Measurements from ENCODE around the gene CPE.

- no peak for TF ChIP-seq CTCF (IDR thresholded peaks at IDR 0.05; ENCODE audit: extremely low read depth in 1 of 2, insufficient read depth in 1 of 2, low read depth in 1 of 2, low read length in 2 of 2)
- TF ChIP-seq POLR2A (IDR thresholded peaks at IDR 0.05; ENCODE audit: low read depth, low read length): no peak
Measured at GRCh38 chr4:165347647-165348569, 30.9 kb upstream of the CPE start.

All from endothelial cell of umbilical vein (primary cell).